Omental fat pad (tissue), 4 donors: Measurements from ENCODE around the gene EIF2AK3. TPM values are rescaled to one million over a fixed set of nuclear protein-coding genes. Genes with fewer than 3 reads are reported as not detected.

Experiments
- ATAC-seq: fragments of 150-250 bp; one replicate; pipeline ENCODE4 v1.9.1; 2016; ENCODE audit warnings: mild to moderate bottlenecking, moderate library complexity; ENCODE audit not compliant: low FRiP score
- DNase-seq: peaks from one replicate; pipeline ENCODE4 v3.0.0-alpha.2; 2019; ENCODE audit warnings: low spot score
- total RNA-seq, 4 donors: library from RNA; depleted of rRNA; stranded (reverse); fragments of >200 nt; gene quantifications; one replicate each; pipeline ENCODE4 v1.1.0, GENCODE V29; 2016
- TF ChIP-seq, protein P1 (sequence below), 3 donors: fragments of 450-650 bp; IDR thresholded peaks; one replicate each; pipeline ENCODE4 v1.5.1; 2016 to 2017; ENCODE audit warnings: antibody characterized with exemption in 3 of 3, mild to moderate bottlenecking in 3 of 3, moderate library complexity in 2 of 3

EIF2AK3 gene
- total RNA-seq, 4 donors from 2014 or later: 15.9 to 41.6 (median 21.5) TPM

DNA sequence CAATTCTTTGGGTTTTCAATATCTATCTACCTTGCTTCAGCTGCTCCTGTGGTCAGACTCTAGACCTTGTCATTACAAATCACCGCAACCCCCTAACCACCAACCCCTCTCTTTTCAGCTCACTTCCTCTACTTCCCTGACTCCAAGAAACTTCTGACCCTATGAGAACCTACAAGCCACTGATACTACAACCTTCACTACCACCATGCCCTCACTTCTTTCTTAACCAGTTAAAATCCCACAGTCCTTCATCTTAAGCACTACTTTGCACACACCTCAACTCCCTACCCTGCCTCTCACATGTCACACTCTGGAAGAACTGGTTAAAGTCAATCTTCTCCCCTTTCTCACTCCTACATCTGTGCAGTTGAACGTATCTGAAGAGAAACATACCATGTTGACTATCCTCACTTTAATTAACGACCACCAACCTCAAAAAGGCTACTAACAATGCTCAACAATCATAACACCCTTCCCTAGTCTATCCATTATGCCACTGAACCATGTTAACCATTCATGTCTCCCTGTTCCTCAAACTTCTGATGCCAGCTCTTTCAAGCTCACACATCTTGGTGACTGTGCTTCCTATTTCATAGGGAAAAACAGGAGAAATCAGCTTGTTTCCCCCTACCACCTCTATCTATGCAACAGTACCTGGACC, 12.6 kb downstream of the EIF2AK3 start:
- TF ChIP-seq, protein P1, sequence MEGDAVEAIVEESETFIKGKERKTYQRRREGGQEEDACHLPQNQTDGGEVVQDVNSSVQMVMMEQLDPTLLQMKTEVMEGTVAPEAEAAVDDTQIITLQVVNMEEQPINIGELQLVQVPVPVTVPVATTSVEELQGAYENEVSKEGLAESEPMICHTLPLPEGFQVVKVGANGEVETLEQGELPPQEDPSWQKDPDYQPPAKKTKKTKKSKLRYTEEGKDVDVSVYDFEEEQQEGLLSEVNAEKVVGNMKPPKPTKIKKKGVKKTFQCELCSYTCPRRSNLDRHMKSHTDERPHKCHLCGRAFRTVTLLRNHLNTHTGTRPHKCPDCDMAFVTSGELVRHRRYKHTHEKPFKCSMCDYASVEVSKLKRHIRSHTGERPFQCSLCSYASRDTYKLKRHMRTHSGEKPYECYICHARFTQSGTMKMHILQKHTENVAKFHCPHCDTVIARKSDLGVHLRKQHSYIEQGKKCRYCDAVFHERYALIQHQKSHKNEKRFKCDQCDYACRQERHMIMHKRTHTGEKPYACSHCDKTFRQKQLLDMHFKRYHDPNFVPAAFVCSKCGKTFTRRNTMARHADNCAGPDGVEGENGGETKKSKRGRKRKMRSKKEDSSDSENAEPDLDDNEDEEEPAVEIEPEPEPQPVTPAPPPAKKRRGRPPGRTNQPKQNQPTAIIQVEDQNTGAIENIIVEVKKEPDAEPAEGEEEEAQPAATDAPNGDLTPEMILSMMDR (IDR thresholded peaks at IDR 0.05): no peak
- ATAC-seq (no peak), DNase-seq (no peak)

DNA sequence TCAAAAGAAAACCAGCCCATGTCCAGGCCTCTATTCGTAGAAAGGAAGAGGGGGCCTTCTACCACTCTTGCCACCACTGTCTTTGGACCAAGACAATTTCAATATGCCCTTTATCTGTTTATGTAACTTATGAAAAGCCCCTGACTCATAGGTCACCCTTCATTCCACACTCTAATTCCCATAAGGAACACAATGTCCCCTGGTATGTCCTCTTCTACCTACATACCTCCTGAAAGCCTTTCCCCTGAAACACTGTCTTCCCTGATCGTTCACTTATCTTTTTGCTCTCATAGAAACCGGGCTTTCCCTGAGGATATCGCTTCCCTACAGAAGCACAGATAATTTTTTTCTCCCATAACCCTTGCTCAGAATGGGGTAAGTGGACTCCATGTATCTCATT, 13.3 kb downstream of the EIF2AK3 start:
- ATAC-seq (no peak), DNase-seq (no peak)
- TF ChIP-seq, protein P1 (IDR thresholded peaks at IDR 0.05): no peak

DNA sequence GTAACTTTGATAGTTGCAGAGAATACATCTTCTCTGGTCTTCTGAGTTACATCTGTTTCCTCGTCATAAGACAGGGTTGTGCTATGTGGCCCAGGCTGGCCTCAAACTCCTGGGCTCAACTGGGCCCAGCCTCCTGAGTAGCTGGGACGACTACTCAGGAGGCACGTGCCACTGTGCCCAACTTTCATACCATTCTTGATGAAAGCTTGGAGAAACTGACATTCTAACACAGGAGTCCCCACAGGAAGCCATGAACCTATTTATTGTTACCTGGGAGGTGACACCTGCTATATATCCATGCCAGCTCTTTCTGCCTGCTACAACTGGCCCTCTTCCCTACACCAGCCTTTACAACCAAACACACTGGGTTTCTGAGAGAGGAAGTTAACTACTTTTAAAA, 19.1 kb downstream of the EIF2AK3 start:
- TF ChIP-seq, protein P1 (IDR thresholded peaks at IDR 0.05): no peak
- ATAC-seq (no peak), DNase-seq (no peak)

DNA sequence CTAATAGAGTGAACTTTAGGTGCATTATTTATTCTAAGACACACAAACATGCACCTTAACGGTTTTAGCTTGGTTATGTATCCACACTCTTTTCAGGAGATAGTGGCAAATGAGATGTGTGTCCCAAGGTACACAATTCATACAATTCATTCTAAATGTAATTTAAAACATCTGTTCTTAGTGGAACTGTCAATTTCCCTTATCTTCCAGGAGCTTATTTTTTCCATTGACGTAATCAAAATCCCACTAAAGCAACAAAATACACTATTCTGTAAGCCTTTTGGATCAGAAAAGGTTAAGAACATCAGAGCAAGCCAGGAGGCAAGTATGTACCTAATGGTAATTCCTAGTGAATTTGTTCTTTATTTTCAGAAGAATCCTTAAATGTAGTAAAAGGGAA, 19.8 kb downstream of the EIF2AK3 start:
- DNase-seq (no peak), ATAC-seq (no peak)
- TF ChIP-seq, protein P1 (IDR thresholded peaks at IDR 0.05): no peak

DNA sequence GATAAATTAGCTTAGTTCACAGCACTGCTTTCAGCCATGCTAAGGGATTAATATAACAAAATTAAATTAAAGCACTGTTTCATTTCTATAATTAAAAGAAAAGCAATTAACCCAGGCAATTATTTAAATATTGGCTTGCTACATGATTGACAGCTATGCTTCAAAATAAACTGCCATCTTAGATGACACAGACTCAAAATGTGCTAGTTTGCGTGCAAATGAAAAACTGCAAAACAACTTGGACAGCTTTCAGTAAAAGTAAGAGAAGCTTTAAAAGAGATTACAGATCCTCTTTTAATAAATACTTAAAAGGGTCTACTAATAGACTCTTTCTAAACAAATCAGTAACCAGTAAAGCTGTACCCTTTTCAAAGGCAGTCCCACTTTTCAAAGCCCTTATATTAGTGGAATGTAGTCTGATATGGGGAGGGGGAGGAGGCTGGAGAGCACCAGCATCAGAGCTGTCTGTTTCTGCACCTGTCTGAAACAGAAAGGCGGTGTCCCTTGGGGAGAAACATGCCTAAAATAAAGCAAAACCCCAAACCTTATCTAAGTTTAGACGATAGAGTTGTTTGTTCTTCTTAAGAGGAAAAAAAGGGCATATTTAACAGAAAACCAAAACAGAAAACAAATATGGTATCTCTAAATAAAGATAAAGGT, 20.8 kb downstream of the EIF2AK3 start:
- no peak for ATAC-seq
- TF ChIP-seq, protein P1 (IDR thresholded peaks at IDR 0.05): no peak
- no peak for DNase-seq

DNA sequence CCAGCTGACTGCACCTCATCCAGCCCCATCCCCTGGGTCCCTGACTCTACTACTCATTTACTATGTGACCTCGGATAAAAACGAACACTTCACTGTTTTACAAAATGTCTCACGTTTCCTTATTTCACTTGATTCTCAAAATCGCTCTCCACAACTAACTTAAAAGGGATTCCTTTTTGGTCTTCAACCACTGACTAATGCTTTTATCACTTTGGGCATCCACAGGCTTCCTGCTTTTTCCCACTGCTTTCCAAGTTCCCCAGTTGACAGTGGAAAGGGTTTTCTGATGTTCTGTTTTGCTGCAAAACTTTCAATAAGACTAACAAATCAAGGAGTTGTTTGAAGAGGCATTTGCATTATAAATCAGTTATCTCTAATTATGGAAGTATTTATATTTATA, 24.1 kb downstream of the EIF2AK3 start:
- TF ChIP-seq, protein P1 (IDR thresholded peaks at IDR 0.05): no peak
- ATAC-seq: no peak
- DNase-seq: no peak

DNA sequence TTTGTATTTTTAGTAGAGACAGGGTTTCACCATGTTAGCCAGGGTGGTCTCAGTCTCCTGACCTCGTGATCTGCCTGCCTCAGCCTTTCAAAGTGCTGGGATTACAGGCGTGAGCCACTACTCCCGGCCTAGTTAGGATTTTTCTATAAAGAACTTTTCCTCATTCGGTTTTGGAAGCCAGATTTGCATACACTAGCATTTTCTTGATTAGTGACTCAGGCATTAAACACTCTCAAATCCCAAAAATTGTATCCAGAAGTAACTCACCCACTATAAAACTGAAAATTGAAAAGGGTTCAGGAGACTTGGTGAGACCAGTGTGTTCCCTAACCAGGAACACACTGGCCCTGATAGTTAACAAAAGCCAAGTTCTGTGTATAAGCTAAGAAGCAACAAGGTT, 25.2 kb downstream of the EIF2AK3 start:
- DNase-seq (no peak), ATAC-seq (no peak)
- TF ChIP-seq, protein P1 (IDR thresholded peaks at IDR 0.05): no peak
